ENCODE data around the gene NRL. TPM values are rescaled to one million over a fixed set of nuclear protein-coding genes. Genes with fewer than 3 reads are reported as not detected.

NRL gene
- total RNA-seq, 1 experiment from 2014 or later = 1.3 TPM

DNA sequence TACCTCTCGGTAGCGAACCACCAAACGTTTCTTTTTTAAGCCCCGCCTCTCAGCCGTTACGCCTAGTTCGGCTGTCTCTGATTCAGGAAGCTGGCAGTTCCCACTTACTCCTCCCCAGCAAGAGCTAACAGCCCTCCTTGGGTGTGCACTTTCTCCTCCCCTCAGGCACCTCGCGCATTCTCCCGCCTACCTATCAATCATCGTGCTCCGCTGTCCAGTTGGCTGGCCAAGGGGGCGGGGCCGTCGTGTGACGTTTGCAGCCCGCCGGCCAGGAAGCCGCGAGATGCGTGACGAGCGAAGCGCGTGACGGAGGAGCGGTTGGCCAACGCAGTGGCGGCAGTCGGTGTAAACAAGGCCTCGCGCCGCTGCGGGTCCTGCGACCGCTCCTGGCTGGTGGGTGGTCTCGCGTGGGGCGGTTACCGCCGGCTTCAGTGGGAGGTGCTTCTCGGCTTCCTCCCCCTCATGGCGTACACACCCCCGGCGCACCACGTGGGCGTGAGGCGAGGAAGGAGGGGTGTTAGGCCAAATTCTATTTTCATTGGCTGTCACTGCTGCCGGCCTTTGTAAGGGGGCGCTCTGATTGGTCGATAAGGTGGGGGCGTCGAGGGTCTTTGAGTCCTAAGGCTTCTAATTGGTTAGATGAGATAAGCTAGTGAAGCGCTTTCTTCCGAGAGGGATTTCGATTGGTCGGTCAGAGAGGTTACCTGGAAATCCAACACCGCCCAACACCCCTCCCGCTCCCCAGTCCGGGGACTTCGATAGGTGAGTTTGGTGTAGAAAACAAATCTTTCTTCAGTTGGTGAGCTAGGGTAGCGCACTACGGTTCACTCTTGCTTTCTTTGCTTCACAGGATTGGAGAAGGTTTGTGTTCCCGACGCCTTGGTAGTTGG, at the start of gene NRL, which contains the start of gene DCAF11 (continued):
- no peak for TF ChIP-seq ZNF219 (CRISPR knock-in tag; IDR thresholded peaks at IDR 0.05; ENCODE audit: borderline replicate concordance)
- TF ChIP-seq ZNF232 (CRISPR knock-in tag; IDR thresholded peaks at IDR 0.05) = peak; percentile 35; the same call in 1 of the 2 replicates
- no peak for TF ChIP-seq GTF2I (CRISPR knock-in tag; conservative IDR thresholded peaks at IDR 0.05)
- peak; percentile 82 for TF ChIP-seq MYBL2 (CRISPR knock-in tag; IDR thresholded peaks at IDR 0.05)
- TF ChIP-seq, protein P1, sequence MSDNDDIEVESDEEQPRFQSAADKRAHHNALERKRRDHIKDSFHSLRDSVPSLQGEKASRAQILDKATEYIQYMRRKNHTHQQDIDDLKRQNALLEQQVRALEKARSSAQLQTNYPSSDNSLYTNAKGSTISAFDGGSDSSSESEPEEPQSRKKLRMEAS (CRISPR knock-in tag; IDR thresholded peaks at IDR 0.05) = peak; percentile 97
- TF ChIP-seq, protein P2, sequence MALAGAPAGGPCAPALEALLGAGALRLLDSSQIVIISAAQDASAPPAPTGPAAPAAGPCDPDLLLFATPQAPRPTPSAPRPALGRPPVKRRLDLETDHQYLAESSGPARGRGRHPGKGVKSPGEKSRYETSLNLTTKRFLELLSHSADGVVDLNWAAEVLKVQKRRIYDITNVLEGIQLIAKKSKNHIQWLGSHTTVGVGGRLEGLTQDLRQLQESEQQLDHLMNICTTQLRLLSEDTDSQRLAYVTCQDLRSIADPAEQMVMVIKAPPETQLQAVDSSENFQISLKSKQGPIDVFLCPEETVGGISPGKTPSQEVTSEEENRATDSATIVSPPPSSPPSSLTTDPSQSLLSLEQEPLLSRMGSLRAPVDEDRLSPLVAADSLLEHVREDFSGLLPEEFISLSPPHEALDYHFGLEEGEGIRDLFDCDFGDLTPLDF (CRISPR knock-in tag; IDR thresholded peaks at IDR 0.05) = no peak
- TF ChIP-seq JAZF1 (CRISPR knock-in tag; IDR thresholded peaks at IDR 0.05) = no peak
- peak; percentile 58; the same call in 1 of the 2 replicates for TF ChIP-seq ETV6 (CRISPR knock-in tag; IDR thresholded peaks at IDR 0.05)
- TF ChIP-seq FOXJ3 (CRISPR knock-in tag; IDR thresholded peaks at IDR 0.05; ENCODE audit: borderline replicate concordance) = no peak
- TF ChIP-seq SMAD4 (CRISPR knock-in tag; IDR thresholded peaks at IDR 0.05) = no peak
- TF ChIP-seq, protein P3, sequence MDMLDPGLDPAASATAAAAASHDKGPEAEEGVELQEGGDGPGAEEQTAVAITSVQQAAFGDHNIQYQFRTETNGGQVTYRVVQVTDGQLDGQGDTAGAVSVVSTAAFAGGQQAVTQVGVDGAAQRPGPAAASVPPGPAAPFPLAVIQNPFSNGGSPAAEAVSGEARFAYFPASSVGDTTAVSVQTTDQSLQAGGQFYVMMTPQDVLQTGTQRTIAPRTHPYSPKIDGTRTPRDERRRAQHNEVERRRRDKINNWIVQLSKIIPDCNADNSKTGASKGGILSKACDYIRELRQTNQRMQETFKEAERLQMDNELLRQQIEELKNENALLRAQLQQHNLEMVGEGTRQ (CRISPR knock-in tag; IDR thresholded peaks at IDR 0.05) = peak; percentile 90
- no peak for TF ChIP-seq ZNF121 (CRISPR knock-in tag; IDR thresholded peaks at IDR 0.05)

DNA sequence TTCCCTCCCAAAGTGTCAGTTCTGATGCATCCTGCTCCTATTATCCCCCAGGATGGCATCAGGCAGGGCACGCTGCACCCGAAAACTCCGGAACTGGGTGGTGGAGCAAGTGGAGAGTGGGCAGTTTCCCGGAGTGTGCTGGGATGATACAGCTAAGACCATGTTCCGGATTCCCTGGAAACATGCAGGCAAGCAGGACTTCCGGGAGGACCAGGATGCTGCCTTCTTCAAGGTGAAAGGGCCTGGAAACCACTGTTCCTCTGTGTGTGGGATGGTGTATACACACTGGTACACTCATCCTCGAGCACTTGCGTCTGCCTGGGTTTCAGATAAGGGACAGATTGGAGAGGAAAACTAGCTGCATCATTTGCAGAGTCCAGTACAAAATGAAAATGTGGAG, 47.3 kb upstream of the NRL start:
- ChIA-PET CTCF (interaction anchor here (1.0 to 2.7 kb wide), 15 partner anchors 11 to 269 kb away, joined by 3 to 55 read pairs (median 7); partner anchors contain the start of genes CHMP4A, CIDEB, DCAF11 and IPO4), POLR2A (interaction anchor here (1.3 to 2.2 kb wide), 4 partner anchors 15 to 80 kb away, joined by 4 to 10 read pairs (median 6); partner anchors contain the start of genes CHMP4A, IPO4, PSME2 and RNF31)
- Mint-ChIP-seq H3K4me1 (peaks cover 13% of the 10 kb centered on the region), H3K9me3 (no peaks in the 10 kb centered on the region), H3K4me3 (peak overlapping the region; percentile 70; the same call in 1 of the 2 replicates), H3K27ac (no peak overlapping the region), H3K36me3 (peaks cover 27% of the 10 kb centered on the region), H3K27me3 (ENCODE audit: low read depth) (no peaks in the 10 kb centered on the region)
- DNase-seq (ENCODE audit: low spot score) (no peak), ATAC-seq (no peak)
- TF ChIP-seq, protein P1 (CRISPR knock-in tag; IDR thresholded peaks at IDR 0.05) = no peak
- TF ChIP-seq TEAD4 (CRISPR knock-in tag; IDR thresholded peaks at IDR 0.05) = no peak
- TF ChIP-seq ZNF263 (CRISPR knock-in tag; IDR thresholded peaks at IDR 0.05; ENCODE audit: low read depth) = no peak
- TF ChIP-seq, protein P4, sequence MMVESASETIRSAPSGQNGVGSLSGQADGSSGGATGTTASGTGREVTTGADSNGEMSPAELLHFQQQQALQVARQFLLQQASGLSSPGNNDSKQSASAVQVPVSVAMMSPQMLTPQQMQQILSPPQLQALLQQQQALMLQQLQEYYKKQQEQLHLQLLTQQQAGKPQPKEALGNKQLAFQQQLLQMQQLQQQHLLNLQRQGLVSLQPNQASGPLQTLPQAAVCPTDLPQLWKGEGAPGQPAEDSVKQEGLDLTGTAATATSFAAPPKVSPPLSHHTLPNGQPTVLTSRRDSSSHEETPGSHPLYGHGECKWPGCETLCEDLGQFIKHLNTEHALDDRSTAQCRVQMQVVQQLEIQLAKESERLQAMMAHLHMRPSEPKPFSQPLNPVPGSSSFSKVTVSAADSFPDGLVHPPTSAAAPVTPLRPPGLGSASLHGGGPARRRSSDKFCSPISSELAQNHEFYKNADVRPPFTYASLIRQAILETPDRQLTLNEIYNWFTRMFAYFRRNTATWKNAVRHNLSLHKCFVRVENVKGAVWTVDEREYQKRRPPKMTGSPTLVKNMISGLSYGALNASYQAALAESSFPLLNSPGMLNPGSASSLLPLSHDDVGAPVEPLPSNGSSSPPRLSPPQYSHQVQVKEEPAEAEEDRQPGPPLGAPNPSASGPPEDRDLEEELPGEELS (CRISPR knock-in tag; IDR thresholded peaks at IDR 0.05) = no peak
- TF ChIP-seq CREB1 (CRISPR knock-in tag; IDR thresholded peaks at IDR 0.05) = no peak
- no peak for TF ChIP-seq CBFB (CRISPR knock-in tag; IDR thresholded peaks at IDR 0.05; ENCODE audit: low read depth)
- no peak for TF ChIP-seq ZNF121 (CRISPR knock-in tag; IDR thresholded peaks at IDR 0.05)
- TF ChIP-seq, protein P5, sequence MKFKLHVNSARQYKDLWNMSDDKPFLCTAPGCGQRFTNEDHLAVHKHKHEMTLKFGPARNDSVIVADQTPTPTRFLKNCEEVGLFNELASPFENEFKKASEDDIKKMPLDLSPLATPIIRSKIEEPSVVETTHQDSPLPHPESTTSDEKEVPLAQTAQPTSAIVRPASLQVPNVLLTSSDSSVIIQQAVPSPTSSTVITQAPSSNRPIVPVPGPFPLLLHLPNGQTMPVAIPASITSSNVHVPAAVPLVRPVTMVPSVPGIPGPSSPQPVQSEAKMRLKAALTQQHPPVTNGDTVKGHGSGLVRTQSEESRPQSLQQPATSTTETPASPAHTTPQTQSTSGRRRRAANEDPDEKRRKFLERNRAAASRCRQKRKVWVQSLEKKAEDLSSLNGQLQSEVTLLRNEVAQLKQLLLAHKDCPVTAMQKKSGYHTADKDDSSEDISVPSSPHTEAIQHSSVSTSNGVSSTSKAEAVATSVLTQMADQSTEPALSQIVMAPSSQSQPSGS (CRISPR knock-in tag; IDR thresholded peaks at IDR 0.05; ENCODE audit: borderline replicate concordance, low read depth) = no peak
- TF ChIP-seq, protein P6, sequence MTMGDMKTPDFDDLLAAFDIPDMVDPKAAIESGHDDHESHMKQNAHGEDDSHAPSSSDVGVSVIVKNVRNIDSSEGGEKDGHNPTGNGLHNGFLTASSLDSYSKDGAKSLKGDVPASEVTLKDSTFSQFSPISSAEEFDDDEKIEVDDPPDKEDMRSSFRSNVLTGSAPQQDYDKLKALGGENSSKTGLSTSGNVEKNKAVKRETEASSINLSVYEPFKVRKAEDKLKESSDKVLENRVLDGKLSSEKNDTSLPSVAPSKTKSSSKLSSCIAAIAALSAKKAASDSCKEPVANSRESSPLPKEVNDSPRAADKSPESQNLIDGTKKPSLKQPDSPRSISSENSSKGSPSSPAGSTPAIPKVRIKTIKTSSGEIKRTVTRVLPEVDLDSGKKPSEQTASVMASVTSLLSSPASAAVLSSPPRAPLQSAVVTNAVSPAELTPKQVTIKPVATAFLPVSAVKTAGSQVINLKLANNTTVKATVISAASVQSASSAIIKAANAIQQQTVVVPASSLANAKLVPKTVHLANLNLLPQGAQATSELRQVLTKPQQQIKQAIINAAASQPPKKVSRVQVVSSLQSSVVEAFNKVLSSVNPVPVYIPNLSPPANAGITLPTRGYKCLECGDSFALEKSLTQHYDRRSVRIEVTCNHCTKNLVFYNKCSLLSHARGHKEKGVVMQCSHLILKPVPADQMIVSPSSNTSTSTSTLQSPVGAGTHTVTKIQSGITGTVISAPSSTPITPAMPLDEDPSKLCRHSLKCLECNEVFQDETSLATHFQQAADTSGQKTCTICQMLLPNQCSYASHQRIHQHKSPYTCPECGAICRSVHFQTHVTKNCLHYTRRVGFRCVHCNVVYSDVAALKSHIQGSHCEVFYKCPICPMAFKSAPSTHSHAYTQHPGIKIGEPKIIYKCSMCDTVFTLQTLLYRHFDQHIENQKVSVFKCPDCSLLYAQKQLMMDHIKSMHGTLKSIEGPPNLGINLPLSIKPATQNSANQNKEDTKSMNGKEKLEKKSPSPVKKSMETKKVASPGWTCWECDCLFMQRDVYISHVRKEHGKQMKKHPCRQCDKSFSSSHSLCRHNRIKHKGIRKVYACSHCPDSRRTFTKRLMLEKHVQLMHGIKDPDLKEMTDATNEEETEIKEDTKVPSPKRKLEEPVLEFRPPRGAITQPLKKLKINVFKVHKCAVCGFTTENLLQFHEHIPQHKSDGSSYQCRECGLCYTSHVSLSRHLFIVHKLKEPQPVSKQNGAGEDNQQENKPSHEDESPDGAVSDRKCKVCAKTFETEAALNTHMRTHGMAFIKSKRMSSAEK (CRISPR knock-in tag; IDR thresholded peaks at IDR 0.05; ENCODE audit: borderline replicate concordance) = no peak
- no peak for TF ChIP-seq GRHL2 (CRISPR knock-in tag; IDR thresholded peaks at IDR 0.05; ENCODE audit: insufficient replicate concordance, severe bottlenecking)
